Urothelium cell line (cell line): ENCODE data around the gene KRTAP4-8.
"Not testable (repeated sequence)": the region's sequence is repeated elsewhere in the genome, so short reads cannot be mapped to it uniquely, and the experiment has no call there.

ENCODE experiments used
- DNase-seq: peaks from one replicate; pipeline ENCODE4 v3.0.0; 2011; ENCODE audit warnings: low spot score, mixed read lengths
- FAIRE-seq: peaks from 2 replicates; lab custom pipeline; 2011; peaks lifted over from hg19 to GRCh38; lab: Jason Lieb, UNC

The KRTAP4-8 gene

DNA sequence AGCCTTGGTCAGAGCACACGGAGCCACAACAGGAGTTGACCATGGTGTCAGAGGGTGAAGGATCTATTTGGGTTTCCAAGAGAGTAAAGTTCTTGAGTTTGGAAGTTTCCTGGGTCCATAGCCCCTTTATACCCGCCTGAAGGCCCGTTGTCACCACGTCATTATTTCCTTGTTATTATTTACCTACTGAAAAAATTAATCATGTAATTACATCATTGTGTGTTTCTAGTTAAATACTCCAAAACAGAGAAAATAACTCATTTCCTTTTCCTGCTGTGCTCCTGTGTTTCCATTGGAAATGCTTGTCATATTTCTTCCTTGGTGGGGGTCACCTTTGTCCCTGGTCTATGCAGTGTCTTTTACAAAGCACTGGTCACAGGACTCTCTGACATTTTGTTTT is at the start of gene KRTAP4-8:
TSS of gene KRTAP4-8 (minus strand) at position 101 of the 400 bp plus-strand sequence. CDS start at position 43, 58 bp downstream.
- DNase-seq (no peak), FAIRE-seq (no peak)

DNA sequence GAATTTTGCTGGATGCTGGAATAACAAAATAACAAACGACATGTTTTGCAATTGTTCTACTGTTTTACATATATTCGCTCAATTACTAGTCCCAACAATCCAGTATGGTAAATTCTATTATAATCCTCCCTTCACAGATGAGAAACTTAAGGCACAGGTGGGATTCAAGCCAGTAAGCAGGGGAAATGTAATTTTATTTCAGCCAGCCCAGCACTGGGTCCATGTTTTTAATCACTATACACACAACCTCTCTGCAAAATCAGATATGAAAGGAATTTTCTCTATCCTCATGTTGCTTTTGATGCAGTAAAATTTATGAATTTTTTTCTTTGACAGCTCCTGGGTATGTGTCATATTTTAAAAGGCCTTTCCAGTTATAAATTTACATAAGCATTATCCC is 47.3 kb upstream of the KRTAP4-8 start:
- DNase-seq (no peak), FAIRE-seq (no peak)

DNA sequence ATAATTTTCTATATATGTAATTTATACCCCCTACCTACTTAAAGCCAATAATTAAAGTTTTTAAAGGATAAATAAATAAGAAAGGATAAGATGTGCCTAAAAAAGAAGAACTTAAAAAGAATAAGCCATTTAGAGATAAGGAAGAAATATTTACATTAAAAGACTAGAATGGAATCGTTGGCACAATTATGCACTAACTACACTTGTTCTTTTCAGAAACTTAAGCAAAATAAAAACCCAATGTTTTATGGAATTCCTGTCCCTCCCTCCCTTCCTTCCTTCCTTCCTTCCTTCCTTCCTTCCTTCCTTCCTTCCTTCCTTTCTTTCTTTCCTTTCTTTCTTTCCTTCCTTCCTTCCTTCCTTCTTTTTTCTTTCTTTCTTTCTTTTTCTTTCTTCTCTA is 46.9 kb upstream of the KRTAP4-8 start:
- DNase-seq (no peak), FAIRE-seq (no peak)

DNA sequence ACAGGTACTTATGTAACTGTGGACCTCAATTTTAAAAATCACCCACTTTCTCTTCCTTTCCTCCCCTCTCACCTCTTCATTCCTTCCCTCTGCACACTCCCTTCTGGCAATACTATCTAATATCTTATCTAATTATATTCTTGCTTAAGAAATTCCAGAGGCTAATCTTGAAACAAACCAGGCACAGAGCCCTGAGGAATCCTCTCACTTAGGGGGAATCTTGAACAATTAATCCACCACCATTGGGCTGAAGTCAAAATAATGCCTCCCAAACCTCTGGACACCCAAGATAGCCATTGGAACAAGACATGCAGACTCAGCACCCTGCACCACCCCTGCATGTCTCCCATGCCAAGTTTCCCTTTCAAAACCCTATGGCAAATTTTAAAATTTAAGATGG is 43.4 kb upstream of the KRTAP4-8 start:
- FAIRE-seq (no peak), DNase-seq (no peak)

DNA sequence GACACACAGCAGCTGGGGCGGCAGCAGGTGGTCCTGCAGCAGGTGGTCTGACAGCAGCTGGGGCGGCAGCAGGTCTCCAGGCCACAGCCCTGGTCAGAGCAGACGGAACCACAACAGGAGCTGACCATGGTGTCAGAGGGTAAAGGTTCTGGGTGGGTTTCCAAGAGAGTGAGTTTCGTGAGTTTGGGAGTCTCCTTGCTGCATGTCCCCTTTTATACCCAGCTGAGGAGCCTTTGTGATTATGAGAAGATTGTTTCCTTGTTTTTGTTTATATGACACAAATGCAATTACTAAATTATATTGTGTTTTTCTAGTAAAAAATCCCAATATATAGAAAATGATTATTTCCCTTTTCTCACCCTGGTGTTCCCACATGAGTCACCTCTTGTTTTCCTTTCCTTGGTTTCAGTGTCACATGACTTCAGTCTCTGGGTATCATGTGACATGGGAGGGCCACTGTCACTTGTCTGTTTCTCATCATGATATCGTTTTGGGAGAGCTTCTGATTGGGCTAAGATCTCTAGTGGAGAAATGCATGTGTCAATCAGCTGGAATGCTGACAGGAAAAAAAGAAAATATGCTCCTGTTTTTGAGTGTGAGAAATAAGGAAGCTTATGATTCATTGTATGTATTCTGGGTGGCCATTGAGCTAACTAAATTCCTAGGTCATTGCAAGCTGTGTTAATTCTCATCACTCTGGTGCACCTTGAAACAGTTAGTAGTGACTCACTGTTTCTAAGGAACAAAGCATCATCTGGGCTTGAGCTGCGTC is 42.6 kb upstream of the KRTAP4-8 start, which contains the start of gene KRTAP4-6:
TSS of gene KRTAP4-6 (minus strand) at position 185 of the 772 bp plus-strand sequence. CDS start at position 128, 57 bp downstream.
- FAIRE-seq: no peak
- DNase-seq: peak; percentile 31

DNA sequence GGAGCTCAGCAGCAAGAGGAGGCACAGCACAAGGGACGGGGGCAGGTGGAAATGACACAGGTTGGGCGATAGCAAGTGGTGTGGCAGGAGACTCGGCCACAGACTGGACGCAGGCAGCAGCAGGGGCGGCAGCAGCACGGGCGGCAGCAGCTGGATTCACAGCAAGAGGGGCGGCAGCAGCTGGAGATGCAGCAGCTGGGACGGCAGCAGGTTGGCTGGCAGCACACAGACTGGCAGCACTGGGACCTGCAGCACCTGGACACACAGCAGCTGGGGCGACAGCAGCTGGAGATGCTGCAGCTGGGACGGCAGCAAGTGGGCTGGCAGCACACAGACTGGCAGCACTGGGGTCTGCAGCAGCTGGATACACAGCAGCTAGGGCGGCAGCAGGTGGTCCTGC is 41.9 kb upstream of the KRTAP4-8 start:
- not testable (repeated sequence) for DNase-seq
- FAIRE-seq: peak; percentile 96

DNA sequence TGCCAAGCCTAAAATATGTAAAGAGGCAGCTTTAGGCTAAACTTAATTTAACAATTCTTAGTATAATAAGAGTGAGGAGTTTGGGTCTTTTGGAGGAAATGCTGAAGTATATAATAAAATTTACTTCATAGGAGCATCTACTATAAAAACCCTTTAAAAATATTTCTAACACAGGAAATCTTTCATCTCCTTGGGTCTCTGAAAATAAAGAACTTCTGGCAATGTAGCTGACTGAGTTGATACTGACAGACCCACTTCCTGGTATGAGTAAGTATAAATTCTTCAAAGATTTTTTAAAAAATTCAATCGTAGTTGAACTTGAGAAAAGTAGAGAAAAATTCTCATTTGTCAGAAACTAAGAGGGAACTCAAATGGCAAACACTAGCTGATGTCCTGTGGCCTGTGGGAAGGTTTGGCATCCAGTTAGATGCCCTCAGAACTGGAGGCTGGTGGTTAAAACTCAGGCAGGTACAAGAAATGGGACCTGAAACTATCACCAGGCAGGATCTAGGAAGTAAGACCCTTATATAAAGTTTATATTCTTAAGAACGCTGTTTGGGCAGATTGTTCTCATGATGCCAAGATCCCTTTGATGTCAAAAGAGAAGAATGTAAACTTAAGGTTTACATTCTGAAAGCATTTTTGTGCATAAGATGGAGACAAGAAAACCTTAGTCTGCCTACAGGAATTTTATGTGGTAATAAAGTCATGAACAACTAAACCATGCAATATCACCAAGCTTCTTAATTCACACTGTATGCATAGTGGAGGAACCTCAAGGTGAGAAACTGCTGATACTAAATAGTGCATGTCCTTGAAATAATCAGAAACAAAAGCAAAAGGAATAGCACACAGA is 36.2 kb upstream of the KRTAP4-8 start:
- DNase-seq (no peak), FAIRE-seq (no peak)

DNA sequence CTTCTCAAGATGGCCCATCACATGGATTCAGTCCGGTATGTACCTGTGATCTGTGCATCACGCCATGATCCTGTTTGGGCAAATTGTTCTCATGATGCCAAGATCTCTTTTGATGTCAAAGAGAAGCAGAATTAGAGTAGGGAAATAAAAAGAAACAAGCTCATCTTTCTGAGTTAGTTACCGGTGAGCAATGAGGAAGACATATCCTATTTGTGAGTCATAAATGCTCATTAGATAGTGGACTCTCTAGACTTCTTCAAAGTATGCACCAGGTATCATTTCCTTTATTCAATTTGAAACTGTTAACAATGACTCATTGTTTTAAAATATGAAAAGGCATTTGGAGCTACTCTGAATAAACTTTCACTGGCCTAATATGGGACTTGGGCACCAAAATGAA is 34.0 kb upstream of the KRTAP4-8 start:
- DNase-seq (peak; percentile 32), FAIRE-seq (peak; percentile 42)

DNA sequence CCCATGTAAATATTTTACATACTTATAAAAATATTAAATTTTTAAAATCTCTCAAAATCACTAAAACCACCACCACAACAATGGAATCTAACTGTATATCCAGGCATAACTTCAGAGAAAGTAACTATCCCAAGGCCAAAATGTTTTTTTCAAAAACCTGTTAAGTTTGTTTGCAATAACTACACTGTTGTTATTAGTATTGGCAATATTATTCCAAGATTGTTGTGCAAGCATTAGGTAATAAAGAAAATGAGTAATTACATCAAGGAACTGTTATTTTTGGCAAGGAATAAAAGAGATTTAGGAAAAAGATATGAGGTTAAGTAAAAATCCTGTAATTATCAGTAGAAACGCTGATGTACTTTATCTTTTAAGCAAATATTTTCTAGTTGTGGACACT is 29.4 kb upstream of the KRTAP4-8 start:
- DNase-seq (no peak), FAIRE-seq (no peak)

DNA sequence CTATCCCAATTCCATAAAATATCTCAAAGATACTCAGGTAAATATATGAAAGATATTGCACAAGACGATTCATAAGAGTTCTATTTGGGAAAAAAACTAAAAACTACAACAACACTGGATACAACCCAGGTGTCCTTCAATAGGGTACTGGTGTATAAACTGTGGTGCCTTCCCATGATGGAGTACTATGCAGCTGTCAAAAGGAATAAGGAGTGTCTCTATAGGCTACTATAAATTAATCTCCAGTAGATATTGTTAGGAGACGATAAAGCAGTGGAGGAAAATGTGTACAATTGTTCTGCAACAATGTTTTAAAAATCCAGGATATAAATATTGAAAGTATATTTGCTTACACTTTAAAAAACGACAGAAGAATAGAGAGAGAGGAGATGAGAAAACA is 28.5 kb upstream of the KRTAP4-8 start:
- DNase-seq: no peak
- no peak for FAIRE-seq

DNA sequence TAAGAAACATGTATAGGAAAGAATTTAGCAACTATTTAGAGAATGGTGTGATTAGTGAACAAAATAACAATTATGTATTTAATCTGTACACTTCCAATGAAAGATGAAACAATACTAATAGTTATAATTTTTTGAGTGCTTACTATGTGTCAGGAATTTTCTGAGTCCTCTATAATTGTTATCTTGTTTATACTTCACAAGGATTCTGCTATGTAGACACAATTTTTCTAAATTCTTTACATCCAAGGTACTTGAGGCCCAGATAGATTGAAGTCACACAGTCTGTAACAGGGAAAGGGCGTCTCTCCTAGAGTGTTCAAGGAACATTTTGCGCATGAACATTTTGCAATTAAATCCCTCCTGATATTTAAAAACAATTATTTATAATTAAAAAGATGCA is 27.1 kb upstream of the KRTAP4-8 start:
- DNase-seq: no peak
- no peak for FAIRE-seq

DNA sequence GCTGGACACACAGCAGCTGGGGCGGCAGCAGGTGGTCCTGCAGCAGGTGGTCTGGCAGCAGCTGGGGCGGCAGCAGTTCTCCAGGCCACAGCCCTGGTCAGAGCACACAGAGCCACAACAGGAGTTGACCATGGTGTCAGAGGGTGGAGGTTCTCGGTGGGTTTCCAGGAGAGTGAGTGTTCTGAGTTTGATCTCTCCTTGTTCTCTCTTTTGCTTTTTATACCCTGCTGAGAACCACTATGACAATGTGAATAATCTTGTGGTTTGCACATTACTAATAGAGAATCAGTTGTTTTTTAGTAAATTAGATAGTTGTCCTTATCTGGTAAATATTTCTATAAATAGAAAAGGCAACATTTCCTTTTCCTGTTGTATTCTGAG is 26.0 kb upstream of the KRTAP4-8 start, which contains the start of gene KRTAP4-12:
TSS of gene KRTAP4-12 (minus strand) at position 192 of the 381 bp plus-strand sequence. CDS start at position 132, 60 bp downstream.
- not testable (repeated sequence) for FAIRE-seq

DNA sequence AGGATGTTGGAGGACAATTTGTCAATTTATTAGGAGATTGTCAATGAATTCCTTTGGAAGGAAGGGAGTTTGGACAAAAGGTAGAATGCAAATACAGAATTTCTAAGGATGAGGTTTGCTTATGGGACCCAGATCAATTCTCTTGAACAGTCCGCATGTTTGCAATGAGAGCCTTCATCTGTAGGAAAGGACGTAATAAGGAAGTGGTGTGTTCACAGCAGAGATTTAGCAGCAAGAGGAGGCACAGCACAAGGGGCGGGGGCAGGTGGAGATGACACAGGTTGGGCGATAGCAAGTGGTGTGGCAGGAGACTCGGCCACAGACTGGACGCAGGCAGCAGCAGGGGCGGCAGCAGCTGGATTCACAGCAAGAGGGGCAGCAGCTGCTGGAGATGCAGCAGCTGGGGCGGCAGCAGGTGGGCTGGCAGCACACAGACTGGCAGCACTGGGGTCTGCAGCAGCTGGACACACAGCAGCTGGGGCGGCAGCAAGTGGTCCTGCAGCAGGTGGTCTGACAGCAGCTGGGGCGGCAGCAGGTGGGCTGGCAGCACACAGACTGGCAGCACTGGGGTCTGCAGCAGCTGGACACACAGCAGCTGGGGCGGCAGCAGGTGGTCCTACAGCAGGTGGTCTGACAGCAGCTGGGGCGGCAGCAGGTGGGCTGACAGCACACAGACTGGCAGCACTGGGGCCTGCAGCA is 25.5 kb upstream of the KRTAP4-8 start:
- not testable (repeated sequence) for DNase-seq, FAIRE-seq

More for the DNA sequence above, 26.0 kb upstream of the KRTAP4-8 start, which contains the start of gene KRTAP4-12:
- DNase-seq: not testable (repeated sequence)

DNA sequence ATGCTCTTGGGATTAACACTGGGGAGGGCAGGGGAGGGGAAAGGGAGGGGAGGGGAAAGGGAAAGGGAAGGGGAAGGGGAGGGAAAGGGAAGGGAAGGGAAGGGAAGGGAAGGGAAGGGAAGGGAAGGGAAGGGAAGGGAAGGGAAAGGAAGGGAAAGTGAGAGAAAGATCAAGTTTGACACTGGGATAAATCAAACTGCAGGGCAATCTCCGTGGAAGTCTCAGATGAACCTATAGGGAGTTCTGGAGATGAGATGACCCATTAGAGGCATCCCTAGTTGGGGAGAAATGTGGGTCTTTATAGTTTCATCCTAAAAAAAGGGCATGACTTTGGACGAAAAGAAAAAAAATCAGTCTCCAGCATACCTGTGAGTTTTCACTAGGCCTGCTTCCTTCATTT is 23.8 kb upstream of the KRTAP4-8 start:
- FAIRE-seq: no peak
- DNase-seq: no peak

DNA sequence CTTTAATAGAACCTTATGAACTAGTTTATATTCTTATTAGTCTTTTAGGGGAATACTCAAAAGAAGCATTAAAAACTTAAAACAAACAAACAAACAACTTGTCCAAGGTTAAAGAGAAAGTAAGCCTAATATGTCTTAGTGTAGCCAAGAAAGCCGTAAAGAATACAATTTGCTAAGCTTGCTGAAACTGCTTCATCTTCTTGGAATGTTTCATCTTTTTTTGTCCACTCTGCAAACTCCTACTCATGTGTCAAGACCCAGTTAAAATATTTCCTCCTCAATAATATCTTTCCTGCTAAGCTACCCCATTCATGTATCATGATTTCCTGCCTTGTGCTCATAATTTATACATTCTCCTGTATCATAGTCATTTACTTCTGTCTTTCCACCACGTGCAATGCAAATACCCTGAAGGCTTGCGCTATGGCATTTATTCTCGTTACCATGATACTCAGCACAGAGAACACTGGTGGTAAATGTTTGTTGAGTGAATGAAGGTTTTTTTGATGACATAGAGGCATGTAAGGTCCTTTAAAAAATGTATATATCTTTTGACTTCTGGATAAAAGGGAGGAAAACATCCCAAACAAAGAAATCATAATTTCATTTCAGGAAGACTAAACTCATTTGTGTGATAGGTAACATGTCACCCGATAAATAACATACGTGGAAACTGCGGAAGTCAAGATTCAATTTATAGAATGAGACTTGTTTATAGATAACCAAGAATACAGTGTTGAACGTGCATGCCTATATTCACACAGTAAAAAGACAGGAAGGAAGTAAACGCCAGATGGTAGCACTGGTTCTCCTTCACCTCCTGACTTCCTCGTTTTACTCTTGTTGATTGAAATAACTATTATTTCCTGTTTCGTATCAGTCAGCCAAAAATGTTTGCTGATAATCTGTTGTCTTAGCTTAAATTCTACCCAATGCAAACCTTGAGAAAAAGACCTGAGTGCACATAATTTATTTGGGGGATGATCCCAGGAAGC is 22.1 kb upstream of the KRTAP4-8 start:
- not testable (repeated sequence) for DNase-seq, FAIRE-seq

DNA sequence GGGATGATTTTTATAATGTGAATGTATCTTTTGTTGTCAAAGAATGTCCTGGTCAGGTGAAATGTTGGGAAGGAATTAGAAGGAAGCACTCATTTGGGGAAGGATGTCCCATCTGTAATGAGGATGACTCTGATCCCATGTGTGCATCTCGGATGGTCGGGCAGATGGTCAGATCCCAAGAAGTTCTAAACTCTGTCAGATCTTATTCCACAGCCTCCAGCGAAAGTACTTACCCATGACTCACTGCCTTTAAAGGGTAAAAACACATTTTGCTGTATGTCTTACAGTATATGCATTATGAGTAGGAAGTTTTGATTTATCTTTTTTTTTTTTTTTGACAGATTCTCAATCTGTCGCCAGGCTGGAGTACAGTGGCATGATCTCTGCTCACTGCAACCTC is 20.8 kb upstream of the KRTAP4-8 start:
- FAIRE-seq (no peak), DNase-seq (no peak)

DNA sequence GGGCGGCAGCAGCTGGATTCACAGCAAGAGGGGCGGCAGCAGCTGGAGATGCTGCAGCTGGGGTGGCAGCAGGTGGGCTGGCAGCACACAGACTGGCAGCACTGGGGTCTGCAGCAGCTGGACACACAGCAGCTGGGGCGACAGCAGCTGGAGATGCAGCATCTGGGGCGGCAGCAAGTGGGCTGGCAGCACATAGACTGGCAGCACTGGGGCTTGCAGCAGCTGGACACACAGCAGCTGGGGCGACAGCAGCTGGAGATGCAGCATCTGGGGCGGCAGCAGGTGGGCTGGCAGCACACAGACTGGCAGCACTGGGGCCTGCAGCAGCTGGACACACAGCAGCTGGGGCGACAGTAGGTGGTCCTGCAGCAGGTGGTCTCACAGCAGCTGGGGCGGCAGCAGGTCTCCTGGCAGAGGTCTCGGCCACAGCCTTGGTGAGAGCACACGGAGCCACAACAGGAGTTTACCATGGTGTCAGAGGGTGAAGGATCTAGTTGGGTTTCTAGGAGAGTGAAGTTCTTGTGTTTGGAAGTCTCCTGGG is 20.0 kb upstream of the KRTAP4-8 start, which contains the start of gene KRTAP4-11:
TSS of gene KRTAP4-11 (minus strand) at position 528 of the 541 bp plus-strand sequence. CDS start at position 470, 58 bp downstream.
- not testable (repeated sequence) for FAIRE-seq, DNase-seq

DNA sequence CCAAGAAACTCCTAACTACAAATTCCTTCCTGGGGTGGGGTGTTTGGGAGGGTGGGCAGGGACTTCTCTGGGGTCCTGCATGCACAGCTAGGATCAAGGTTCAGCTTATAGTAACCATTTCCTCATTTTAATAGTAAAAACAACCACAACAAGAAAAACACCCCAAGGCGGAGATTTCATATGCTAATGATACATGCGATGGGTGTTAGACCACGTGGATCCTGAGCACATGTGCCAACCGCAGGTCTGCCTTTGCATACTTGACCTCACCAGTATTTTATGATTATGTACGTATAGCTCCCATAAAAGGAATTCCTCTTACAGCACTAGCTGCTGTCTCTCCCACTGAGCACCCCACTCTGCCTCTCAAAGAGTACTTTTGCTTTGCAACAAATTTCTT is 18.4 kb upstream of the KRTAP4-8 start:
- no peak for FAIRE-seq
- DNase-seq: no peak
